A549 (cell line): ENCODE data around the gene MYMK. TPM values are rescaled to one million over a fixed set of nuclear protein-coding genes. Genes with fewer than 3 reads are reported as not detected.

Source experiments
- ATAC-seq, 2 experiments: fragments of 200-7000 bp in 1 of 2; fragments of >200 bp in 1 of 2; cut with Nextera tagmentation in 1 of 2; cut with Tn5 transposase in 1 of 2; 3 replicates each; pipeline versions ENCODE4 v1.8.0 to v1.9.1; 2018 to 2020; ENCODE audit warnings: mild to moderate bottlenecking in 1 of 2, moderate library complexity in 1 of 2
- CTCF ChIA-PET: fragments of 300-600 bp; sonication (Branson Sonifier 250); formaldehyde crosslinking; extraction: SDS; loops from one replicate; lab custom pipeline; 2021; ENCODE audit warnings: antibody characterized with exemption, inconsistent platforms; lab: Yijun Ruan, JAX
- POLR2A ChIA-PET: fragments of 350-600 bp; formaldehyde crosslinking; extraction: SDS; loops from one replicate; lab custom pipeline; 2021; ENCODE audit warnings: antibody characterized with exemption, inconsistent platforms; lab: Yijun Ruan, JAX
- DNase-seq, 2 experiments: peaks; one replicate each; pipeline versions ENCODE4 v3.0.0 to v3.0.0-alpha.2; 2011 to 2016; ENCODE audit warnings: low read depth in 1 of 2, low spot score in 1 of 2
- FAIRE-seq: peaks from 2 replicates; lab custom pipeline; 2011; peaks lifted over from hg19 to GRCh38; lab: Jason Lieb, UNC
- H3K27ac ChIP-seq, 2 experiments: fragments of >200 bp; sonication (Bioruptor Twin); formaldehyde crosslinking; 3 replicates each; pipeline ENCODE4 v1.5.1; 2016 to 2017
- H3K4me1 ChIP-seq: fragments of >200 bp; sonication (Bioruptor Twin); formaldehyde crosslinking; 3 replicates; pipeline ENCODE4 v1.6.1; 2016
- H3K4me2 ChIP-seq: fragments of >200 bp; sonication (Bioruptor Twin); formaldehyde crosslinking; 3 replicates; pipeline ENCODE4 v1.6.1; 2016
- H3K4me3 ChIP-seq: fragments of >200 bp; sonication (Bioruptor Twin); formaldehyde crosslinking; 3 replicates; pipeline ENCODE4 v1.5.1; 2016
- H3K9me3 ChIP-seq: fragments of >200 bp; sonication (Bioruptor Twin); formaldehyde crosslinking; 3 replicates; pipeline ENCODE4 v1.6.1; 2016
- CBX8 ChIP-seq: fragments of 200-600 bp; sonication (generic); IDR thresholded peaks from 2 replicates; pipeline ENCODE4 v1.6.1; 2016
- CEBPB ChIP-seq, 2 experiments: fragments of >200 bp in 1 of 2; sonication (Bioruptor Twin) in 1 of 2; formaldehyde crosslinking in 1 of 2; IDR thresholded peaks; 2 replicates each; pipeline ENCODE4 v1.6.1; 2012 to 2016
- EHMT2 ChIP-seq: fragments of 200-600 bp; sonication (generic); IDR thresholded peaks from 2 replicates; pipeline ENCODE4 v1.6.1; 2016; ENCODE audit warnings: antibody characterized with exemption, low read depth, mild to moderate bottlenecking, moderate library complexity
- EP300 ChIP-seq, 2 experiments: fragments of >200 bp; sonication (Bioruptor Twin); formaldehyde crosslinking; IDR thresholded peaks; 2 replicates in 1 of 2; 3 replicates in 1 of 2; pipeline ENCODE4 v1.6.1; 2016 to 2017
- FOSB ChIP-seq: fragments of 250-450 bp; sonication (Bioruptor Pico); IDR thresholded peaks from 2 replicates; pipeline ENCODE4 v1.5.0; 2020; ENCODE audit warnings: mild to moderate bottlenecking, moderate library complexity
- HEYL ChIP-seq: fragments of 250-450 bp; sonication (Bioruptor Pico); IDR thresholded peaks from 2 replicates; pipeline ENCODE4 v1.8.0; 2021; ENCODE audit warnings: mild to moderate bottlenecking, moderate library complexity
- HOXB13 ChIP-seq: fragments of 250-450 bp; sonication (Bioruptor Pico); IDR thresholded peaks from 2 replicates; pipeline ENCODE4 v1.5.0; 2020; ENCODE audit warnings: low read depth, mild to moderate bottlenecking, moderate library complexity
- KDM5A ChIP-seq: fragments of 200-600 bp; sonication (generic); IDR thresholded peaks from 2 replicates; pipeline ENCODE4 v1.6.1; 2016; ENCODE audit warnings: antibody characterized with exemption, mild to moderate bottlenecking
- MAZ ChIP-seq: fragments of 150-350 bp; IDR thresholded peaks from 2 replicates; pipeline ENCODE4 v1.6.1; 2014; ENCODE audit warnings: antibody characterized with exemption, low read depth, low read length, borderline replicate concordance
- PBX3 ChIP-seq: IDR thresholded peaks from 2 replicates; pipeline ENCODE4 v1.6.1; 2012
- PHF8 ChIP-seq: fragments of 200-600 bp; sonication (generic); IDR thresholded peaks from 2 replicates; pipeline ENCODE4 v1.6.1; 2016; ENCODE audit warnings: low read depth, mild to moderate bottlenecking, antibody characterized with exemption, moderate library complexity, borderline replicate concordance
- RAD21 ChIP-seq, 2 experiments: fragments of >200 bp in 1 of 2; sonication (Bioruptor Twin) in 1 of 2; formaldehyde crosslinking in 1 of 2; IDR thresholded peaks in 1 of 2; conservative IDR thresholded peaks in 1 of 2; 2 replicates in 1 of 2; 3 replicates in 1 of 2; pipeline ENCODE4 v1.6.1; 2012 to 2018; ENCODE audit warnings: inconsistent platforms in 1 of 2
- RCOR1 ChIP-seq: fragments of 150-350 bp; IDR thresholded peaks from 2 replicates; pipeline ENCODE4 v1.6.1; 2014; ENCODE audit warnings: antibody characterized with exemption, low read length, low read depth
- REST ChIP-seq: fragments of 200-600 bp; sonication (generic); IDR thresholded peaks from 2 replicates; pipeline ENCODE4 v1.6.1; 2016; ENCODE audit warnings: antibody characterized with exemption, mild to moderate bottlenecking, moderate library complexity
- RNF2 ChIP-seq: fragments of 200-600 bp; sonication (generic); IDR thresholded peaks from 2 replicates; pipeline ENCODE4 v1.6.1; 2016; ENCODE audit warnings: low read depth, mild to moderate bottlenecking, antibody characterized with exemption, moderate library complexity, borderline replicate concordance
- SREBF2 ChIP-seq: fragments of 450-650 bp; IDR thresholded peaks from 2 replicates; pipeline ENCODE4 v1.6.1; 2014; ENCODE audit warnings: mild to moderate bottlenecking, moderate library complexity
- TFCP2L1 ChIP-seq: fragments of 250-450 bp; sonication (Bioruptor Pico); IDR thresholded peaks from 2 replicates; pipeline ENCODE4 v1.5.0; 2021; ENCODE audit warnings: mild to moderate bottlenecking
- ZC3H11A ChIP-seq: fragments of 450-650 bp; IDR thresholded peaks from 2 replicates; pipeline ENCODE4 v1.6.1; 2014; ENCODE audit warnings: antibody characterized with exemption, mild to moderate bottlenecking
- ZNF302 ChIP-seq: fragments of 250-450 bp; sonication (Bioruptor Pico); IDR thresholded peaks from 2 replicates; pipeline ENCODE4 v1.9.0; 2021; ENCODE audit warnings: inconsistent platforms, mild to moderate bottlenecking, moderate library complexity
- WGBS: methylation state at CpG from one replicate; pipeline ENCODE4 v1.1.6; 2017; ENCODE audit errors: missing lambda C conversion rate; 5-methylcytosine and 5-hydroxymethylcytosine counted together
- polyA plus RNA-seq, 4 experiments: library from polyadenylated mRNA; depleted of rRNA in 3 of 4; stranded (reverse); fragments of >200 nt; fragmentation: RNase III in 1 of 4; extraction: RNeasy Plus Mini Kit Qiagen cat#74134 plus additional on column Dnase treatment in 1 of 4; gene quantifications; 2 replicates in 3 of 4; 3 replicates in 1 of 4; pipeline ENCODE4 v1.2.3, GENCODE V29; 2011 to 2017

MYMK gene
- polyA plus RNA-seq, 2 of the 4 experiments (the other 2 are of a cell fraction): not detected

DNA sequence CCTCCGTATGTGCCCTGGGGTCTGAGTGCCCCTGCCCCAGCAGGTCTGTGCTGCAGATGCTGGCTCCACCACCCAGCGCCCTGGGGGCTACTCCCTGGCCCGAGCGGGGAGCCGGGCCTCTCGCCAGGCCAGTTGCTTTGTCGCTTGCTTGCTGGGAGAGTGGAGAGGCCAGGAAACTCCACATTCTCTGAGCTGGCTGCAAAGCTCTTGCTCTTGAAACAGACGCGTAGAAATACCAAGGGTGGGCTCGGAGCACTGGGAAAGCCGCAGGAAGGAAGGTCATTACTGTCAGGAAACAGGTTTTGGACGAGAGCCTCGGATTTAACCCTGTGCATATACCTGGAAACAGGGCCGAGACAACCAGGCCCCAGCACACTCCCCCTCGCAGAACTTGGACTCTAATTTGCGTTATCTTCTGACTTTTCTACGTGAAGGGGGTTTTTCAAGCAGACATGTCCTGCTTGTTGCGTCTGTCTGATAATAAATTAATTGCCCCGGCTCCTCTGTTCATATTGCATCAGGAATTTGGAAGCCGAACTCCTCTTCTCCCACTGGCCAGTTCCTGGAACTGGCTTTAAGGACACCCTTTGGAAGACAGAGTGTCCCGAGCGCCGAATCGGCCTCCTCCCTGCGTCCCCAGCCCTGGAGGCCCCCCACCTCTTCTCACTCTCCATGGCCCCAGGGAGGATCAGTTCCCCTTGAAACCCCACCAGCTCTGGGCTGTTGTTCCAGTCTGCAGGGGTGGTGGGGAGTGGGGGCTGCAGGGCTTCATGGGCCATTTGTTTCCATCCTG is 20.9 kb upstream of the MYMK start:
- no peak for DNase-seq
- Histone ChIP-seq H3K9me3 (no peaks in the 10 kb centered on the region), H3K4me3 (no peak overlapping the region), H3K4me2 (no peak overlapping the region), H3K4me1 (no peaks in the 10 kb centered on the region), H3K27ac (no peak overlapping the region)
- CTCF ChIA-PET: no interaction called here
- WGBS: 67% methylated on average over 18 of the region's 25 CpGs
- POLR2A ChIA-PET: no interaction called here
- no peak for FAIRE-seq
- ATAC-seq: no peak
- TF ChIP-seq PBX3: no peak
- no peak for TF ChIP-seq HOXB13 (CRISPR knock-in tag)
- TF ChIP-seq PHF8: no peak
- no peak for TF ChIP-seq EP300 (IDR thresholded peaks at IDR 0.05)

DNA sequence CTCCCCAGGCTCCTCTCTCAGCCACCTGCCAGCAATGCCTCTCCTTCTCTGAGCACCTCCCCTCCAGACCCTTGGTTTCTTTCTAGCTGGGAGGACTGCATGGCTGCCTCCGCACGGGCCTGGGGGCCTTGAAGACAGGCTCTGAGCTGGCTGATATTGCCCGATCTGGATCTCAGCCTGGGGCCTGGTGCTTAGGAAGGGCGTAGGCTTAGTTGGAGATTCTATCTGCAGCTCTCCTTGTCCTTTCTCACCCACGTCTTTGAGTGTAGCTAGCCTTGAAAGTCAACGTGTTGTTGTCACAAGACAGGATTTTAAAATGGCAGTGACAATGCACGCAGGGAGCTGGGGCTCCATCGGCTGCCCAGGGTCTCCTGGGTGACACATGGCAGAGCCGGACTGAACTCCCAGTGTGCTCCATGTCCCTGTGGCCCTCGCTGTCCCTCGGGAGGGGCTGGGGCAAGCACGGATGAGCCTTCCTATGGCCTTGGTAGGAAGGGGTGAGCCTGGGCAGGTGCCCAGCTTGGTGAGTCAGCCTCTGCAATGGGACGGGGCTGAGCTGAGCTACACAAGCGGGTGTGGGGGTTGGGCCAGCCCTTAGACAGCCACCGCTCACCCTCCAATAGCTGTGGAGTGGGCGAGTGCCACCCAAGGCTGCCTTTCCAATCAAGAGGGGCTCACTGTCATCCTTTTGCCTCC is 19.2 kb upstream of the MYMK start:
- TF ChIP-seq RAD21 (conservative IDR thresholded peaks at IDR 0.05 in 1 of 2, IDR thresholded peaks at IDR 0.05 in 1 of 2): no peak
- TF ChIP-seq MAZ: no peak
- DNase-seq (no peak), ATAC-seq (no peak), FAIRE-seq (no peak)
- ChIA-PET POLR2A (no interaction called here), CTCF (interaction anchor here (1.0 to 2.3 kb wide), 2 partner anchors 10 to 12 kb away, joined by 3 to 10 read pairs; no protein-coding TSS in a partner anchor)
- Histone ChIP-seq H3K27ac (no peak overlapping the region), H3K4me2 (no peak overlapping the region), H3K9me3 (no peaks in the 10 kb centered on the region), H3K4me1 (no peaks in the 10 kb centered on the region), H3K4me3 (no peak overlapping the region)
- WGBS: 49% methylated on average over 13 of the region's 16 CpGs

DNA sequence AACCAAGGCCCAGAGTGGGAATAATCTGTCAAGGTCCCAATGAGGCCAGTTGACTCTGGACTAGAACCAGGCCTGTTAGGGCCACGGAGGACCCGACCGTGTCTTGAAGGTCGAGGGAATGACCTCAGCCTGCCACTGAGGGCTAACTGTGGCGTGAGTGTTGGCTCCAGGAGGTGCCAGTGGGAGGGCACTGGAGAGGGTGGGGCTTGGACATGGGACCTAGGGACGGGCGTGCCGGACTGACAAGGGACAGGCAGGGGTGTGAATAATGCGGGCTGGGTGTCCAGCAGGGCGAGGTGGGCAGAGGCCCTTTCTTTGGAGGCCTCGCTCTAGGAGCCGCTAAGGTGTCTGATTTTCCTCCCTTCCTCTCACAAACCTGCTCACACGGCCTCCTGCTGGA is 17.2 kb upstream of the MYMK start:
- no peaks in the 10 kb centered on the region for H3K4me1 ChIP-seq
- WGBS: 62% methylated on average over 13 of the region's 13 CpGs
- no peak overlapping the region for H3K4me2 ChIP-seq
- no peaks in the 10 kb centered on the region for H3K9me3 ChIP-seq
- no peak overlapping the region for H3K27ac ChIP-seq
- ATAC-seq: no peak
- DNase-seq: no peak
- H3K4me3 ChIP-seq: no peak overlapping the region
- no peak for FAIRE-seq
- ChIA-PET POLR2A (no interaction called here), CTCF (interaction anchor here (0.6 kb wide), 1 partner anchor 542 kb away, joined by 5 read pairs; no protein-coding TSS in a partner anchor)
- TF ChIP-seq KDM5A: no peak
- TF ChIP-seq REST: no peak
- no peak for TF ChIP-seq TFCP2L1 (CRISPR knock-in tag)
- TF ChIP-seq PBX3: no peak
- TF ChIP-seq RCOR1: no peak
- no peak for TF ChIP-seq FOSB
- TF ChIP-seq CEBPB (IDR thresholded peaks at IDR 0.05): no peak
- no peak for TF ChIP-seq EHMT2
- no peak for TF ChIP-seq HEYL
- no peak for TF ChIP-seq ZNF302 (CRISPR knock-in tag)
- TF ChIP-seq CBX8: no peak
- no peak for TF ChIP-seq ZC3H11A
- no peak for TF ChIP-seq RNF2
- no peak for TF ChIP-seq SREBF2
- TF ChIP-seq, all 56 proteins: peak for 0
